HG02852 (cell line): ENCODE data around the gene SLC35B1.
A peak's percentile ranks its signal among the peaks of the same experiment; 100 is the strongest.

Experiments used
- ATAC-seq: cut with Tn5 transposase; IDR thresholded peaks from one replicate; pipeline ENCODE4 v1.9.1; 2021; ENCODE audit warnings: mild to moderate bottlenecking, moderate library complexity; ENCODE audit not compliant: unreplicated experiment

The SLC35B1 gene

GRCh38 chr17:49700960-49701359 lies 6.8 kb downstream of the SLC35B1 start:
- no peak for ATAC-seq

DNA sequence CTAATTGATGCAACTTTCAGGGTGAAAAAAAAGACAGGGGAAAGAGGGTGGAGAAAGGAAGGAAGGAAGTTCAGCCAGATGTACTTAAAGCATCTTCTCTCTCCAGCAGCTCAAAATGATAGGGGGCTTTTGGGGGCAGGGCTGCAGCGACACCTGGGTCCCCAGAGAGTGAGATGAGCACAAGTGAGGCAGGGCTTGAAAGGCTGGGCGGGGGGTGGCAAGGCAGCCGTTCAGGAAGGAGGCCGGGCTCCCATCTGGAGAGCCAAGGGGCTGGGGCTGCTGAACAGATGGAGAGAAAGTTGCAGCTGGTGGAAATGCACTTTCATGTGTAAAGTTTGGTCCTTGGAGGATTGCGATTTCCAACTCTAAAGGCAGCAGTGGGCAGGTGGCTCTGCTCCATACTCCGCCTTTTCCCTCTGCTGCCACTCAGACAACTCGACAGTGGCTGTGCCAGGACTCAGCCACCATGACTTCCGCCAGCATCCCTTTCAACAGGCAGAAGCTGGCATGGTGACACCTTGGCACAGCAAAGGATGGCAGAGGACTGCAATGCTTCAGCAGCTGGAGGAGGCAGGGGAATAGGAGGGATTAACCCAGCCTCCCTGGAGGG lies 7.7 kb downstream of the SLC35B1 start:
- ATAC-seq = no peak

DNA sequence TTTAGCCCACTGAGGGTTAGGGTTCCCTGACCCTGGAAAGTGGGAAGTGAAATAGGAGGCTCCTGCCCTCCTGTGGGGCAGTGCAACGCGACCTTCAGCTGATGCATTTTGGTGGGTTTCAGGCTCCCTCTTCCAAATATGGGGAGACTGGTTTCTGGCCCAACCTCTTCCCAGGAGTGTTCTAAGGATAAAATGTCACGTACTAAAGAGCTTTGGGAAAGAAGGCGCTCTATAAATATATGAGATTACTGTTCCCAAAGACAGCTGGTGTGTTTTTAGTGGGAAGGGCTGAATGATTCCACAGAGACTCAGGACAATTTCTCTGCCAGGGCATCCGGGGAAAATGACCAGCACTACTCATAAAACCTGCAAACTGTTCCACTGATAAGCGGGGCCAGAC lies 9.8 kb downstream of the SLC35B1 start:
- ATAC-seq = no peak

DNA sequence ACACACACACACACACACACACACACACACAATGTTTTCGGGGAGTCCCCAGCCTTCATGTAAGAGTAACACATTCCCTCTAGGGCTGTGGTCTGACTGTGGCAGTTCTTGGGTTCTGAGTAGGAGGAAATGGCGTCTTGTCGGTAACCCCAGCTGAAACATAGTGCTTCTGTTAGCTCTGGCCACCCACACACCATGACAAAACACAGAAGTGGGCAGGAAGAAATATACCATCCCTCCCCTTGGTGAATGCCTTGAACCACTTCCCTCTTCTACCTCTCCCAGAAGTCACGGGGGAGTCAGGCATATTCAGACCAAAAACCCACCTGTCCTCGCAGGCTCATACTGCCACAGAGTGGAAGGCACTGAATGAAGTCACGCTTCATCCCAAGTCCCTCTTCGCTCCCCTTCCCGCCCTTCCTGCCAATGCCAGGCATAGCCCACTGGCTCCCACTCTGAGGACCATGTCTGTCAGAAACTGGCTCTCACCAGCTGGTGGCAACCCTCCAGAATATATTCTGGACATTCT lies 11.5 kb downstream of the SLC35B1 start:
- peak; percentile 71 for ATAC-seq

DNA sequence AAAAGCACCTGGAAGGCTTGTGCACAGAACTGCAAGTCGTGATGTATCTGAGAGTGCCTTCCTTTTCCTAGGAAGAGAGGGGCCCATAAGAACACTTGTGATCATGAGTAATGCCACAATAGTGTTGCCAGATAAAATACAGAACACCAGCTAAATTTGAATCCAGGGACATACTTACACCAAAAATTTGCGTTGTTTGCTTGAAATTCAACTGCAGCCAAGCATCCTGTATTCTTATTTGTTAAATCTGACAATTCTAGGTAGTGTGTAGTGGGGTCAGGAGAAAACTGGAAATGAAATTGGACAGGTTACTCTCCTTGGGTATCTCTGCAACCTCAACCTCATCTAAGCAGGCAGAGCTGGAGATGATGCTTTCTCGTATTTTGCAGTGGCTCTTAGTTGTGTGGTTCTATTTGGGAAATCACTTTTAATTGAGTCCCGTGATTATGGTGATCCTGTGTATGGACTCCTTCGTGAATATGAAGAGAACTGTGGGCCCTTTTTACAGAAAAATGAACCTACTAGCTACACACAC lies 12.0 kb downstream of the SLC35B1 start:
- no peak for ATAC-seq

- no peak for ATAC-seq
These were observed 12.7 kb downstream of the SLC35B1 start for GRCh38 chr17:49694847-49695697.

GRCh38 chr17:49692751-49693150 lies 15.0 kb downstream of the SLC35B1 start:
- no peak for ATAC-seq

- ATAC-seq = no peak
These were observed 16.0 kb downstream of the SLC35B1 start for GRCh38 chr17:49691677-49692191.

GRCh38 chr17:49691086-49691676 lies 16.6 kb downstream of the SLC35B1 start:
- no peak for ATAC-seq

- ATAC-seq = no peak
These were observed 17.5 kb downstream of the SLC35B1 start for GRCh38 chr17:49690256-49690655.

- no peak for ATAC-seq
These were observed 18.9 kb downstream of the SLC35B1 start for GRCh38 chr17:49688848-49689247.

- ATAC-seq = no peak
These were observed 19.8 kb downstream of the SLC35B1 start for GRCh38 chr17:49687878-49688491.

DNA sequence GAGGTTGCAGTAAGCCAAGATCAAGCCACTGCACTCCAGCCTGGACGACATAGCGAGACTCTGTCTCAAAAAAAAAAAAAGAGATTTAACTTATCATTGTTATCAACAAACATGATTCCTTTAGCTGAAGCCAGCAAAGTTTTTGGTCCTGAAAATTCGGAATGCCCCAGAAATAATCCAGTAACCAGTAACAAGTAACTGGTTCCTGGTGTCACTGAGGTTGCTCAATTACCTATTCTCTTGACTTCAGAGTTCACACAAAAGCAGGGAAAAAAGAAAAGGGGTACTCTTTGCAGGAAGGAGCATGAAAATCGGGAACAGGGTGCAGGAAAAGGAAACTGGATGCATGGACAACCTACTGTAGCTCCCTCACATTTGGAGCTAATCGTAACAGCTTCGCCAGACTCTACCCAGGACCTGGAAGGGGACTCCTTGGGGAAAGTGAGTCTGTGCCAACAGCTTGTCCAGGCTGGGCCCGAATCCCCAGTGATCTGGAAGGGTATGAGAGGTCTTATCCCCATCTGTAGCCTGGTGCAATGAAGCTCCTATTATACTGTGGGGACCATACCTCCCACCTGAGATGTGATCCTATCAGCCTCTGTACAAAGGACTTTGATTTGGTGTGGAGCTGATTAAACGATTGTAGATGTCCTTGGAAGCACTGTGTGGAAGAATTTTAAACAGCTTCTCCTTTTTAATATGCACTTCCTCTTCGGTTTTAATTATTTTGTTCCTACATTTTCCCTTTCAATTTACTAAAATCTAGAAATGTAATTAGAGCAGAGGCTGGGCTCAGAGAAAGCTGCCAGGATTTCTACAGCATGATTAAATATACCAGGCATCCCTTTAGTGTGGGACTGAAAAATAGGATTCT lies 26.4 kb downstream of the SLC35B1 start:
- ATAC-seq = no peak

- no peak for ATAC-seq
These were observed 27.4 kb downstream of the SLC35B1 start for GRCh38 chr17:49680314-49680713.

DNA sequence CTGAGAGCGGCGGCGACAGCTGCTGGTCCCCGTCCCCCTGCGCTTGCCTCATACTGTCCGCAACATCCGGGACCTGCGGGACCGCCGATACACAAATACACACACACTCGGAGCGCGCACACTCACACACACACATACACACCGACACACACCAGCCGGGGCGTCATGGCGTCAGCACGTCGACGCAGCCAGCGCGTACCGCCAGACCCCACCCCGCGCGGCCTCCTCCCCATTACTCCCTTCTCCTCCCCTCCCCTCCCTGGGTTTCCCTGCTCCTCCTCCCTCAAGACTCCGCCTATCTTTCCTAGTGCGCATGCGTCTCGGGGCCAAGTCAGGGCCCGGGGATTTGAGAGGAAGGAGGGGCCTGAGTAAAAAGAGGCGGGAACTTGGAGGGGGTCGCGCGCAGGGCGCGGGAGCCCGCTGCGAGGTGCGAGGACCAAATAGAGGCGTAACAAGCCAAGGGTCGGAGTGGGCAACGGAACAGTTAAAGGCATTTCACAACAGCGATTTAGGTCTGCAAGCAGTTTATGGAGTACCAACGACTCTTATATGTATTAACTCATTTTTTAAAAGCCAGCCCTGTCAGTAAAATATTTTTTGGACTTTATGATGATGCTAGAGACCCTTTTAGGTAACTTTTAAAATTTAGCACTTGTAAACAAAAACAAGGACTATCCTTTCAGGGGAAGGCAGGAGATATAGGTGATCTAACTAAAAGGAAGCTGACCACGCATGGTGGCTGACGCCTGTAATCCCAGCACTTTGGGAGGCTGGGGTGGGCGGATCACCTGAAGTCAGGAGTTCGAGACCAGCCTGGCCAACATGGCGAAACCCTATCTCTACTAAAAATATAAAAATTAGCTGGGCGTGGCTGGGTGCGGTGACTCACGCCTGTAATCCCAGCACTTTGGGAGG lies 29.6 kb downstream of the SLC35B1 start, which contains the start of gene SPOP:
Gene SPOP, minus strand, starts transcription at position 165 of the 915 bp plus-strand sequence. CDS start 55,287 bp downstream, outside the sequence.
- peak; percentile 75 for ATAC-seq

DNA sequence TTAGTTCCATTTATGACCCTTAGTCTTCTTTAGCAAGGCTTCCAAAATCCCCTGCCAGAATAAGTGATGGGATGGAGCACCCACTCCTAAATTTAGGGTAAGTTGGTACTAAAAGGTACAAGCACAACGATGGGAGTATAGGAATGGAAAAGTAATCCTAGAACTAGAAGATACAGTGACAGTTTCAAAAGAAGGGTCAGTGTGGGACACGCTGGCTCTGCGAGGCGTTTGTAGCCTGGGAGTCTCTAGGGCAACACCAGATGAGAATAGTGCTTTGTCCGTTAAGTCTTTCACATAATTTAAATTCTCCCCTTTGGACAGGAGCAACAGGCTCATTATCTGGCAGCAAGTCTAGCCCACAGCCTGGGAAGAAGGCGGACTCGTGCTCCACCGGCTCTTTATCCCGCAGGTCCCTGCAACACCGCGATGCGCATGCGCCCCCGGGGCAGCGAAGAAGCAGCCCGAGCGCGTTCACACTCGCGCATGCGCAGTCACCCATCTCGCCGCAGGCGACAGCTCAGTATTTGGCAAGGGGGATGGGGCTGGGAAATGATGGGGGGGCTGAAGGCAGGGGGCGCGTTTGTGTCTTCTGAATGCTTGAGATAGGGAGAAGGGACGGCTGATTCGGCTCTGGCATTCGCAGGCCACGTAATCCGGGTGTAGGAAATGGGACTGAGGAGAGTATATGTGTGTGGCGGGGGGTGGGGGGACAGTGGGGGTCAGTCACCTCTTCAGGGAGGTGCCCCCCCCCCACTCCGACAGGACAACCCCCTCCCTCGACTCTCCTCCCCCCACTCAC lies 30.4 kb downstream of the SLC35B1 start:
- ATAC-seq = peak; percentile 53

DNA sequence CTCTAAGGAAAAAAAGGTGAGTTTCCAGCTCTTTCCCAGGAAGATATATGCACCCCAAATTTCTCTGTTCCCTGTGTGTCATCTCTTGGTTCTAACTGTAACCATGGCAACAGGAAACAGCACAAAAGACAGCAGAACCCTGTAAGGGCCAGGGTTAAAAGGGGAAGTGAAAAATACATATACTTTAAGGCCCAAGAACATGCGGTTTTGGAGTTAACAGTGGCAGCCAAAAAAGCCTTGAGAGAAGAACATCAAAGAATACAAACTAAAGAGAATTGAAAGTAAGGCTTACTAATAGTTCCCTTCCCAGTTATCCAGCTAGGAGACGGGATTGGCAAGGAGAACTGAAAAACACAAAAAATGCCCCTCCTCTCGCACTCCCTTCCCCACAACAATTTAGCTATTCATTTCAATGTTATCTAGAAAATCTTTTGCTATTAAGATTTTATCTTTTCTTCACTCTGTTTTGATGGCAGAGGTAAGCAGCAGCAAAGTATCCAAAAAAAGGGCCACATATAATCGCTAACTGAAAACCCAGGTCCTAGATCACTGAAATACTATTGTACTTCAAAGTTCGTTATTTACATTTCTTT lies 31.4 kb downstream of the SLC35B1 start:
- peak; percentile 72 for ATAC-seq
